ENCODE data around the gene APELA.
"Not testable (repeated sequence)": the region's sequence is repeated elsewhere in the genome, so short reads cannot be mapped to it uniquely, and the experiment has no call there.

APELA gene

GRCh38 chr4:164892018-164892417 is 15.0 kb downstream of the APELA start:
- no peak overlapping the region for H3K27ac ChIP-seq

GRCh38 chr4:164894702-164895101 is 17.7 kb downstream of the APELA start:
- H3K27ac ChIP-seq, result no peak overlapping the region
- TF ChIP-seq CTCF (IDR thresholded peaks at IDR 0.05) (no peak), ZFX (IDR thresholded peaks at IDR 0.05; ENCODE audit: borderline replicate concordance) (no peak)

More at GRCh38 chr4:164892018-164892417, 15.0 kb downstream of the APELA start:
- TF ChIP-seq ZFX (IDR thresholded peaks at IDR 0.05; ENCODE audit: borderline replicate concordance) (no peak), CTCF (IDR thresholded peaks at IDR 0.05) (no peak)

DNA sequence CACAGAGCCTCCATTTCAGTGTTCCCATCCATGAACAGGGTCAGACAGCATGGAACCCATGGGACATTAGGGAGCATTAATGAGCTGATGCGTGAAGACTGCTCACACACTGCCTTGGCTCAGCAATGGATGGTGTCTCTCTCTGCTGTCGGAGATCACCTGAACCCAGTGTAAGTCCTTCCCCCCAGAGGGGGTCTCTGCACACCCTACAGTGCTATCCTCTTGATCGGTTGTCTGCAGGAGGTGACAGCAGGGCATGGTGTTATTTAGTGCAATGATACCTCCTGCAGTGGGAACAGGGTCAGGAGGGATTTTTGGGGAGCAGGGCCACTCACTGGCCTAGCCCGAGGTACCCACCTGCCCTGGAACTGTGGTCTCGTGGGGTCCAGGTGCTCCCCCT is 25.6 kb downstream of the APELA start:
- no peak overlapping the region for H3K27ac ChIP-seq
- TF ChIP-seq CTCF (IDR thresholded peaks at IDR 0.05), result no peak
- no peak for TF ChIP-seq ZFX (IDR thresholded peaks at IDR 0.05; ENCODE audit: borderline replicate concordance)

DNA sequence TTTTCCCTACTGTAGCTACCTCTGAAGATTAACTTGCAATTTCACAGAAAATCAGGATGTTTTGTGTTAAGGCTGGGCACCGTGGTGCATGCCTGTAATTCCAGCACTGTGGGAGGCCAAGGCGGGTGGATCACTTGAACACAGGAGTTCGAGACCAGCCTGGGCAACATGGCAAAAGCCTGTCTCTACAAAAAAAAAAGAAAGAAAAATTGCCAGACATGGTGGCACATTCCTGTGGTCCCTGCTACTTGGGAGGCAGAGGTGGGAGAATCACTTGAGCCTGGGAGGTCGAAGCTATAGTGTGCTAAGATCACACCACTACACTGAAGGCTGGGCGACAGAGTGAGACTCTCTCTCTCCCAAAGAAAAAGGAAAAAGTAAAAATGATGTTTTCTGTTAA is 27.4 kb downstream of the APELA start:
- TF ChIP-seq CTCF (IDR thresholded peaks at IDR 0.05) (no peak), ZFX (IDR thresholded peaks at IDR 0.05; ENCODE audit: borderline replicate concordance) (no peak)
- no peak overlapping the region for H3K27ac ChIP-seq

DNA sequence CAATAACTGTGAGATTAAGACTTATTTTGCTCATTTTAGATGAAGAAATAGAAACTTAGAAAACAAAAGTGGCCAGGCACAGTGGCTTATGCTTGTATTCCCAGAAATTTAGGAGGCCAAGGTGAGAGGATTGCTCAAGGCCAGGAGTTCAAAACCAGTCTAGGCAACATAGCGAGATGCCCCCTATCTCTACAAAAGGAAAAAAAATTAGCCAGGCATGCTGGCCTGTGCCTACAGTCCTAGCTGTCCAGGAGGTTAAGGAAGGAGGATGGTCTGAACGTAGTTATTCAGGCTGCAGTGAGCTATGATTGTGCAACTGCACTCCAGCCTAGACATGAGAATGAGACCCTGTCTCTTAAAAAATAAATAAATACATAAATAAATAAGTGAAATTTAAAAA is 28.0 kb downstream of the APELA start:
- H3K27ac ChIP-seq, result no peak overlapping the region
- TF ChIP-seq ZFX (IDR thresholded peaks at IDR 0.05; ENCODE audit: borderline replicate concordance) (no peak), CTCF (IDR thresholded peaks at IDR 0.05) (no peak)

- TF ChIP-seq ZFX (IDR thresholded peaks at IDR 0.05; ENCODE audit: borderline replicate concordance), result no peak
- no peak for TF ChIP-seq CTCF (IDR thresholded peaks at IDR 0.05)
- H3K27ac ChIP-seq, result no peak overlapping the region
These were observed 29.4 kb downstream of the APELA start for GRCh38 chr4:164906368-164906767.

GRCh38 chr4:164913506-164913905 is 36.5 kb downstream of the APELA start:
- H3K27ac ChIP-seq, result not testable (repeated sequence)
- peak; percentile 29; the same call in 1 of the 2 replicates for TF ChIP-seq CTCF (IDR thresholded peaks at IDR 0.05)

Data from 22Rv1 (cell line).